D721Med (cell line): ENCODE data around the gene CMIP.

Source experiments
- DNase-seq: peaks from one replicate; pipeline ENCODE4 v3.0.0; 2011; ENCODE audit warnings: low spot score; ENCODE audit not compliant: insufficient read length
- FAIRE-seq: peaks from 2 replicates; lab custom pipeline; 2011; peaks lifted over from hg19 to GRCh38; lab: Jason Lieb, UNC
- CTCF ChIP-seq: IDR thresholded peaks from 2 replicates; pipeline ENCODE4 v1.5.1; 2012; ENCODE audit warnings: mild to moderate bottlenecking, control low read depth; ENCODE audit not compliant: insufficient read depth; ENCODE audit errors: missing control alignments

The CMIP gene

GRCh38 chr16:81601008-81601428 lies 156.4 kb downstream of the CMIP start:
- TF ChIP-seq CTCF: no peak
- DNase-seq (no peak), FAIRE-seq (no peak)

GRCh38 chr16:81601601-81602255 lies 157.1 kb downstream of the CMIP start:
- FAIRE-seq (no peak), DNase-seq (no peak)

GRCh38 chr16:81602256-81602776 lies 157.7 kb downstream of the CMIP start:
- FAIRE-seq: no peak

More at GRCh38 chr16:81601601-81602255, 157.1 kb downstream of the CMIP start:
- no peak for TF ChIP-seq CTCF

GRCh38 chr16:81602792-81603191 lies 158.2 kb downstream of the CMIP start:
- no peak for TF ChIP-seq CTCF
- DNase-seq (no peak), FAIRE-seq (no peak)

More at GRCh38 chr16:81602256-81602776, 157.7 kb downstream of the CMIP start:
- no peak for TF ChIP-seq CTCF
- no peak for DNase-seq

- DNase-seq: no peak
- no peak for FAIRE-seq
- no peak for TF ChIP-seq CTCF
Observed at GRCh38 chr16:81604960-81605383, 160.4 kb downstream of the CMIP start.

- DNase-seq: no peak
- no peak for TF ChIP-seq CTCF
- no peak for FAIRE-seq
Observed at GRCh38 chr16:81606039-81606438, 161.4 kb downstream of the CMIP start.

- no peak for TF ChIP-seq CTCF
- no peak for FAIRE-seq
Observed at GRCh38 chr16:81607006-81607405, 162.4 kb downstream of the CMIP start.

More at GRCh38 chr16:81607006-81607405, 162.4 kb downstream of the CMIP start:
- DNase-seq: no peak
